Loucy (cell line): Measurements from ENCODE around the gene ASCC2.

Source experiments
- H2AFZ ChIP-seq: fragments of 200-600 bp; sonication (generic); 2 replicates; pipeline ENCODE4 v1.6.0; 2016; ENCODE audit warnings: antibody characterized with exemption, mild to moderate bottlenecking, low read length, moderate library complexity
- H3F3A ChIP-seq: fragments of 200-600 bp; 2 replicates; pipeline ENCODE4 v1.6.0; 2016; ENCODE audit warnings: antibody characterized with exemption, low read depth, mild to moderate bottlenecking
- H3K27me3 ChIP-seq: fragments of 200-600 bp; sonication (generic); 2 replicates; pipeline ENCODE4 v1.6.1; 2014; ENCODE audit warnings: low read length, mild to moderate bottlenecking; ENCODE audit not compliant: insufficient read depth, poor library complexity, severe bottlenecking
- H3K36me3 ChIP-seq: fragments of 200-600 bp; sonication (generic); 2 replicates; pipeline ENCODE4 v1.6.1; 2016; ENCODE audit warnings: low read length; ENCODE audit not compliant: insufficient read depth
- H3K4me1 ChIP-seq: fragments of 200-600 bp; sonication (generic); 2 replicates; pipeline ENCODE4 v1.5.1; 2014; ENCODE audit warnings: low read length, mild to moderate bottlenecking; ENCODE audit not compliant: insufficient read depth, poor library complexity, severe bottlenecking
- H3K4me2 ChIP-seq: fragments of 200-600 bp; sonication (generic); 2 replicates; pipeline ENCODE4 v1.6.0; 2014; ENCODE audit warnings: antibody characterized with exemption, low read length, low read depth, mild to moderate bottlenecking; ENCODE audit not compliant: poor library complexity, severe bottlenecking
- H3K4me3 ChIP-seq: fragments of 200-600 bp; sonication (generic); 2 replicates; pipeline ENCODE4 v1.5.1; 2014; ENCODE audit warnings: low read length, mild to moderate bottlenecking, mixed read lengths; ENCODE audit not compliant: poor library complexity, severe bottlenecking
- H3K79me2 ChIP-seq: fragments of 200-600 bp; sonication (generic); 2 replicates; pipeline ENCODE4 v1.6.1; 2014; ENCODE audit warnings: low read length; ENCODE audit not compliant: insufficient read depth
- H3K9ac ChIP-seq: fragments of 200-600 bp; sonication (generic); 2 replicates; pipeline ENCODE4 v1.6.0; 2014; ENCODE audit warnings: mild to moderate bottlenecking, low read depth, low read length, moderate library complexity; ENCODE audit not compliant: poor library complexity, severe bottlenecking
- H3K9me2 ChIP-seq: fragments of 200-600 bp; sonication (generic); replicated peaks from 2 replicates; pipeline ENCODE4 v1.6.1; 2016; ENCODE audit warnings: low read depth, low read length, mixed read lengths
- H3K9me3 ChIP-seq: fragments of 200-600 bp; sonication (generic); 2 replicates; pipeline ENCODE4 v1.6.1; 2014; ENCODE audit warnings: mild to moderate bottlenecking, antibody characterized with exemption, low read length, low read depth; ENCODE audit not compliant: insufficient read depth
- H4K20me1 ChIP-seq: fragments of 200-600 bp; sonication (generic); 2 replicates; pipeline ENCODE4 v1.6.0; 2014; ENCODE audit warnings: antibody characterized with exemption, low read length, mild to moderate bottlenecking; ENCODE audit not compliant: insufficient read depth, poor library complexity, severe bottlenecking
- CTCF ChIP-seq: fragments of 200-600 bp; sonication (generic); conservative IDR thresholded peaks from 2 replicates; pipeline ENCODE4 v1.5.1; 2014; ENCODE audit warnings: mild to moderate bottlenecking, antibody characterized with exemption, low read length
- EZH2phosphoT487 ChIP-seq: fragments of 200-600 bp; IDR thresholded peaks from 2 replicates; pipeline ENCODE4 v1.6.1; 2018; ENCODE audit warnings: antibody characterized with exemption, mild to moderate bottlenecking, moderate library complexity, borderline replicate concordance

Gene ASCC2

DNA sequence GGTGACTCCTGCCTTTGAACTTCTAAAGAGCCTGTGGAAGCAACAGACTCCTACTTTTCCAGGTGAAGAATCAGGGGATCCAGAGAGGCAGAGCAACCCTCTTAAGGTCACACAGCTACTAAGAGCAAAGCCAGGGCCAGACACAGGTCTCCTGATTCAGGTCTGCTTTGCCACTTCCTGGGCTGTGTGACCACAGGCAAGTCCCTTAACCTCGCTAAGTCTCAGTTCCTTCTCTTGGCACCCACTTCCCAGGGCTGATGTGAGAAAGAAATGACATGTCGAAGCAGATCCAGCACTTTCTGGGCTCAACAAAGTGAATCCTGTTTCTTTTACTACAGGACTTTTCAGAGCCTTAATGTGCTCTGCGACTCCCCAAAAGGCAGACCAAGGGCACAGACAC, 40.7 kb downstream of the ASCC2 start:
- Histone ChIP-seq H3K4me1 (peaks cover 24% of the 10 kb centered on the region), H3K79me2 (no peaks in the 10 kb centered on the region), H3K4me2 (no peak overlapping the region), H4K20me1 (no peaks in the 10 kb centered on the region), H3K27me3 (no peaks in the 10 kb centered on the region), H3K9me3 (no peaks in the 10 kb centered on the region), H3K9me2 (no peaks in the 10 kb centered on the region), H3F3A (no peaks in the 10 kb centered on the region), H3K9ac (no peak overlapping the region), H2AFZ (no peak overlapping the region), H3K4me3 (no peak overlapping the region), H3K36me3 (peaks cover 58% of the 10 kb centered on the region)
- no peak for TF ChIP-seq CTCF
- no peak for TF ChIP-seq EZH2phosphoT487

DNA sequence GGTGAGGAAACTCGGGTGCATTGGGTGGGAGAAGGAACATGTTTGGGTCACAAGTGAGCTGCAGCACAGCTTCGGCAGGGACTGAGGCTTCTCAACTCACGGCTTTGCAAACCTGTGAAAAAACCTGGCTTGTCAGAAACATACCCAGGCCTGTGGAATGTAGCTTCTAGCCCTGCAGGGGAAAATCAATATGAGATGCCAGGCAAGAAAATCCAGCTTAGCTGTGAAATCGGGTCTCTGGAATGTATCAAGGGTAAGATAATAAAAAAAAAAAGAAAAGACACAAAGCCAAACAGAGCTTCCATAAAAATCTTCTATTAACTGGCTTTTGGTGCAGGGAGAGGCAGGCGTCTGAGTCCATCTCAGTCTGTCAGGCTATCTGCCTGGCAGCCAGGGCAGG, 42.4 kb downstream of the ASCC2 start:
- Histone ChIP-seq H3K27me3 (no peaks in the 10 kb centered on the region), H3K36me3 (peaks cover 52% of the 10 kb centered on the region), H3K9me3 (no peaks in the 10 kb centered on the region), H3K4me2 (no peak overlapping the region), H3K9me2 (no peaks in the 10 kb centered on the region), H3K9ac (no peak overlapping the region), H4K20me1 (no peaks in the 10 kb centered on the region), H3K4me1 (peaks cover 24% of the 10 kb centered on the region), H3F3A (no peaks in the 10 kb centered on the region), H2AFZ (no peak overlapping the region), H3K79me2 (no peaks in the 10 kb centered on the region), H3K4me3 (no peak overlapping the region)
- TF ChIP-seq CTCF: no peak
- TF ChIP-seq EZH2phosphoT487: no peak

- Histone ChIP-seq H3K36me3 (peaks cover 56% of the 10 kb centered on the region; the same call in 1 of the 2 replicates), H3K4me1 (peaks cover 6% of the 10 kb centered on the region), H3K4me3 (no peak overlapping the region), H3F3A (no peaks in the 10 kb centered on the region), H2AFZ (no peak overlapping the region), H3K79me2 (no peaks in the 10 kb centered on the region), H3K4me2 (no peak overlapping the region), H3K9me2 (no peaks in the 10 kb centered on the region), H3K27me3 (no peaks in the 10 kb centered on the region), H4K20me1 (no peaks in the 10 kb centered on the region), H3K9me3 (no peaks in the 10 kb centered on the region), H3K9ac (no peak overlapping the region)
- no peak for TF ChIP-seq CTCF
- TF ChIP-seq EZH2phosphoT487: no peak
These were observed 44.7 kb downstream of the ASCC2 start for GRCh38 chr22:29793396-29793795.
